ENCODE data around the gene CCR7. TPM values are rescaled to one million over a fixed set of nuclear protein-coding genes. Genes with fewer than 3 reads are reported as not detected.
"Not testable (repeated sequence)": the region's sequence is repeated elsewhere in the genome, so short reads cannot be mapped to it uniquely, and the experiment has no call there.

The CCR7 gene
- total and polyA plus RNA-seq, 2 experiments from 2014 or later, result 0.68 TPM; not detected in 1

- DNase-seq, result no peak
- H3K27me3 ChIP-seq (replicated peaks; ENCODE audit: insufficient read depth), result peaks cover 6% of the 10 kb centered on the region
- no peak overlapping the region for H2AFZ ChIP-seq
- no peak overlapping the region for H3K27ac ChIP-seq
- H3K9me3 ChIP-seq (ENCODE audit: low read depth), result peaks cover under 1% of the 10 kb centered on the region
- H3K9me2 ChIP-seq (ENCODE audit: insufficient read depth), result no peaks in the 10 kb centered on the region
- TF ChIP-seq EZH2 (IDR thresholded peaks at IDR 0.05; ENCODE audit: insufficient read depth, poor library complexity, severe bottlenecking), result no peak
- no peak for TF ChIP-seq EZH2phosphoT487 (IDR thresholded peaks at IDR 0.05; ENCODE audit: insufficient read depth, low read depth)
- H3K4me1 ChIP-seq (ENCODE audit: insufficient read depth), result no peaks in the 10 kb centered on the region
- in situ Hi-C loops (cut with MboI), result no loop called here
- no peaks in the 10 kb centered on the region for H3F3A ChIP-seq (ENCODE audit: insufficient read depth)
- H3K9ac ChIP-seq, result no peak overlapping the region
- no peak overlapping the region for H3K4me2 ChIP-seq (ENCODE audit: unreplicated experiment)
- H3K4me3 ChIP-seq, result no peak overlapping the region
- no peaks in the 10 kb centered on the region for H3K36me3 ChIP-seq (ENCODE audit: low read depth)
- no peaks in the 10 kb centered on the region for H4K20me1 ChIP-seq (ENCODE audit: insufficient read depth)
- no peaks in the 10 kb centered on the region for H3K79me2 ChIP-seq (ENCODE audit: insufficient read depth)
These were observed 14.9 kb upstream of the CCR7 start for GRCh38 chr17:40580140-40580539.

- H3K27ac ChIP-seq, result no peak overlapping the region
These were observed 14.2 kb upstream of the CCR7 start for GRCh38 chr17:40579471-40579870.

GRCh38 chr17:40577611-40578065, 12.4 kb upstream of the CCR7 start:
- no peak overlapping the region for H3K4me3 ChIP-seq

More at GRCh38 chr17:40579471-40579870, 14.2 kb upstream of the CCR7 start:
- Histone ChIP-seq H3K4me3 (no peak overlapping the region), H3K36me3 (ENCODE audit: low read depth) (no peaks in the 10 kb centered on the region), H3F3A (ENCODE audit: insufficient read depth) (no peaks in the 10 kb centered on the region), H3K9me2 (ENCODE audit: insufficient read depth) (no peaks in the 10 kb centered on the region), H3K9me3 (ENCODE audit: low read depth) (peaks cover 7% of the 10 kb centered on the region), H3K4me2 (ENCODE audit: unreplicated experiment) (no peak overlapping the region), H2AFZ (no peak overlapping the region), H3K4me1 (ENCODE audit: insufficient read depth) (no peaks in the 10 kb centered on the region), H4K20me1 (ENCODE audit: insufficient read depth) (no peaks in the 10 kb centered on the region), H3K9ac (no peak overlapping the region), H3K79me2 (ENCODE audit: insufficient read depth) (no peaks in the 10 kb centered on the region), H3K27me3 (replicated peaks; ENCODE audit: insufficient read depth) (peaks cover 6% of the 10 kb centered on the region)
- in situ Hi-C loops (cut with MboI), result no loop called here
- DNase-seq, result no peak
- WGBS, 2 experiments (ENCODE audit: low coverage in 1 of 2, low lambda C conversion rate in 2 of 2, missing lambda C conversion rate in 2 of 2), result 67 to 74% methylated on average over 3 of the region's 3 CpGs
- TF ChIP-seq EZH2 (IDR thresholded peaks at IDR 0.05; ENCODE audit: insufficient read depth, poor library complexity, severe bottlenecking), result no peak
- no peak for TF ChIP-seq EZH2phosphoT487 (IDR thresholded peaks at IDR 0.05; ENCODE audit: insufficient read depth, low read depth)

GRCh38 chr17:40576113-40576740, 11.0 kb upstream of the CCR7 start:
- WGBS, 2 experiments (ENCODE audit: low coverage in 1 of 2, low lambda C conversion rate in 2 of 2, missing lambda C conversion rate in 2 of 2), result 29 to 38% methylated on average over 5 of the region's 5 CpGs
- Histone ChIP-seq H3K79me2 (ENCODE audit: insufficient read depth) (no peaks in the 10 kb centered on the region), H2AFZ (no peak overlapping the region), H3K36me3 (ENCODE audit: low read depth) (no peaks in the 10 kb centered on the region), H3K4me1 (ENCODE audit: insufficient read depth) (no peaks in the 10 kb centered on the region), H3K27ac (no peak overlapping the region), H3K4me2 (ENCODE audit: unreplicated experiment) (no peak overlapping the region), H3K9me3 (ENCODE audit: low read depth) (peaks cover 9% of the 10 kb centered on the region), H3K9me2 (ENCODE audit: insufficient read depth) (no peaks in the 10 kb centered on the region), H3F3A (ENCODE audit: insufficient read depth) (no peaks in the 10 kb centered on the region), H3K4me3 (no peak overlapping the region), H3K27me3 (replicated peaks; ENCODE audit: insufficient read depth) (peaks cover 6% of the 10 kb centered on the region; the same call in 1 of the 2 replicates), H4K20me1 (ENCODE audit: insufficient read depth) (no peaks in the 10 kb centered on the region), H3K9ac (no peak overlapping the region)
- in situ Hi-C loops (cut with MboI), result no loop called here
- DNase-seq, result no peak
- TF ChIP-seq EZH2 (IDR thresholded peaks at IDR 0.05; ENCODE audit: insufficient read depth, poor library complexity, severe bottlenecking) (no peak), EZH2phosphoT487 (IDR thresholded peaks at IDR 0.05; ENCODE audit: insufficient read depth, low read depth) (no peak)

More at GRCh38 chr17:40577611-40578065, 12.4 kb upstream of the CCR7 start:
- DNase-seq, result no peak
- Histone ChIP-seq H3K4me2 (ENCODE audit: unreplicated experiment) (no peak overlapping the region), H3K27ac (no peak overlapping the region), H3K36me3 (ENCODE audit: low read depth) (no peaks in the 10 kb centered on the region), H2AFZ (no peak overlapping the region), H3K9ac (no peak overlapping the region), H3F3A (ENCODE audit: insufficient read depth) (no peaks in the 10 kb centered on the region), H3K27me3 (replicated peaks; ENCODE audit: insufficient read depth) (peaks cover 6% of the 10 kb centered on the region; the same call in 1 of the 2 replicates), H4K20me1 (ENCODE audit: insufficient read depth) (no peaks in the 10 kb centered on the region), H3K4me1 (ENCODE audit: insufficient read depth) (no peaks in the 10 kb centered on the region), H3K9me2 (ENCODE audit: insufficient read depth) (no peaks in the 10 kb centered on the region), H3K9me3 (ENCODE audit: low read depth) (peaks cover 9% of the 10 kb centered on the region), H3K79me2 (ENCODE audit: insufficient read depth) (no peaks in the 10 kb centered on the region)
- TF ChIP-seq EZH2 (IDR thresholded peaks at IDR 0.05; ENCODE audit: insufficient read depth, poor library complexity, severe bottlenecking) (no peak), EZH2phosphoT487 (IDR thresholded peaks at IDR 0.05; ENCODE audit: insufficient read depth, low read depth) (no peak)
- WGBS, 2 experiments (ENCODE audit: low coverage in 1 of 2, low lambda C conversion rate in 2 of 2, missing lambda C conversion rate in 2 of 2), result 59 to 67% methylated on average over 5 of the region's 5 CpGs
- in situ Hi-C loops (cut with MboI), result no loop called here

- no peak for DNase-seq
- in situ Hi-C loops (cut with MboI), result no loop called here
- Histone ChIP-seq H3K9me2 (ENCODE audit: insufficient read depth) (no peaks in the 10 kb centered on the region), H3K27ac (no peak overlapping the region), H3K36me3 (ENCODE audit: low read depth) (no peaks in the 10 kb centered on the region), H3K9me3 (ENCODE audit: low read depth) (peaks cover 9% of the 10 kb centered on the region), H3K9ac (no peak overlapping the region), H3K27me3 (replicated peaks; ENCODE audit: insufficient read depth) (peaks cover 24% of the 10 kb centered on the region), H3K4me1 (ENCODE audit: insufficient read depth) (no peaks in the 10 kb centered on the region), H3F3A (ENCODE audit: insufficient read depth) (no peaks in the 10 kb centered on the region), H3K4me3 (no peak overlapping the region), H4K20me1 (ENCODE audit: insufficient read depth) (no peaks in the 10 kb centered on the region), H3K4me2 (ENCODE audit: unreplicated experiment) (no peak overlapping the region), H3K79me2 (ENCODE audit: insufficient read depth) (no peaks in the 10 kb centered on the region), H2AFZ (no peak overlapping the region)
- TF ChIP-seq EZH2phosphoT487 (IDR thresholded peaks at IDR 0.05; ENCODE audit: insufficient read depth, low read depth) (no peak), EZH2 (IDR thresholded peaks at IDR 0.05; ENCODE audit: insufficient read depth, poor library complexity, severe bottlenecking) (no peak)
These were observed 9.0 kb upstream of the CCR7 start for GRCh38 chr17:40574292-40574691.

- DNase-seq; in situ Hi-C loops (cut with MboI); H4K20me1 ChIP-seq (ENCODE audit: insufficient read depth); H3K4me1 ChIP-seq (ENCODE audit: insufficient read depth); H3K79me2 ChIP-seq (ENCODE audit: insufficient read depth); H3K36me3 ChIP-seq (ENCODE audit: low read depth); H3K4me3 ChIP-seq; H3K27ac ChIP-seq; H3F3A ChIP-seq (ENCODE audit: insufficient read depth); H3K9ac ChIP-seq; H3K9me2 ChIP-seq (ENCODE audit: insufficient read depth); H3K4me2 ChIP-seq (ENCODE audit: unreplicated experiment); H2AFZ ChIP-seq; H3K9me3 ChIP-seq (ENCODE audit: low read depth): not testable (repeated sequence)
- 32 to 37% methylated on average over 3 of the region's 3 CpGs for WGBS, 2 experiments (ENCODE audit: low coverage in 1 of 2, low lambda C conversion rate in 2 of 2, missing lambda C conversion rate in 2 of 2)
- peaks cover 30% of the 10 kb centered on the region for H3K27me3 ChIP-seq (replicated peaks; ENCODE audit: insufficient read depth)
These were observed 7.1 kb upstream of the CCR7 start for GRCh38 chr17:40572245-40572993.

Measured in GM23248 (cell line).